Measurements from ENCODE around the gene NRSN1.

NRSN1 gene

DNA sequence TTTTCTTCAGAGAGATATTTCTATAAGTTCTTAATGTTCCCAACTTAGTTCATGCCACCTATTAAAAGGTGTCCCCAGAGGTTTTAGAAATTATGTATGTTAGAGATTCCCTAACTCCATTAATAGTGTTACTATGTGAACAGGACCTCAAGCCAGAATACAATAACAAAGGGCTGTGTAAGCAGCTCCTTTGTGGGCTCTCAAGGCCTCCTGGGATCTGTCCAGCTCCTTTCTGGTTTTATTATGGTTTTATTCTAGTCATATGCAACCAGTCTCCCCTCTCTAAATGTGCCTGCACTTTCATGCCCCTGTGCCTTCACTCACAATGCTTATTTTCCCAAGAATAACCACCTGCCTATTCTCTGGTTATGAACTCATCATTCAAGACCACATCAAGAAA is 22.7 kb downstream of the NRSN1 start (continued):
- no peak for TF ChIP-seq ZNF239 (tag by site-specific recombination; IDR thresholded peaks at IDR 0.05)
- TF ChIP-seq REPIN1 (tag by site-specific recombination; IDR thresholded peaks at IDR 0.05; ENCODE audit: low read depth) = no peak
- TF ChIP-seq ZNF157 (tag by site-specific recombination; IDR thresholded peaks at IDR 0.05) = no peak

DNA sequence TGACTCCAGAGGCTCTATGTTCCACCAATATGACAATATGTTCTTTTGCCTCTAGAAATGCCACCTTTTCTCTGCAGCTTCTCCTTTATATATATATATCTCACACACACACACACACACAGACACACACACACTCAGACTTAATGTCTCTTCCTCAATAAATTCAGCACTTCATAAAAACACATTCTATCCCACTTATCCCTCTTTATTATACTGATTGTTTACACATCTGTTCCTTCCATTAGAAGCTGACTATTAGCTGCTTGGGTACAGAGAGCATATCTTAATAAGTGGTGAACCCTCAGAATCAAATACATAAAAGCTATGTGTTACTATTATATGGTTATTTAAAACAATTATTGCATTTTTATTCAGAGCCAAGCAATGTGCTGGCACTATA is 23.3 kb downstream of the NRSN1 start:
- Histone ChIP-seq H3K9me3 (ENCODE audit: control insufficient read depth, insufficient read depth, low read depth, low read length) (no peaks in the 10 kb centered on the region), H3K36me3 (ENCODE audit: control insufficient read depth in 2 of 2, insufficient read depth in 1 of 2, low read length in 2 of 2) (no peaks in the 10 kb centered on the region), H3K4me3 (ENCODE audit: low read depth, low read length) (no peak overlapping the region), H3K4me1 (ENCODE audit: control insufficient read depth, insufficient read depth, low read length) (no peaks in the 10 kb centered on the region), H3K27ac (ENCODE audit: extremely low read depth, low read depth, low read length) (no peak overlapping the region)
- CTCF ChIA-PET = no interaction called here
- POLR2A ChIA-PET = no interaction called here
- no peak for TF ChIP-seq KLF8 (tag by site-specific recombination; IDR thresholded peaks at IDR 0.05)
- no peak for TF ChIP-seq ZNF274 (IDR thresholded peaks at IDR 0.05; ENCODE audit: low read length)
- TF ChIP-seq ZNF274 (tag by site-specific recombination; IDR thresholded peaks at IDR 0.05; ENCODE audit: borderline replicate concordance) = no peak
- TF ChIP-seq ZNF157 (tag by site-specific recombination; IDR thresholded peaks at IDR 0.05) = no peak
- no peak for TF ChIP-seq ZBTB8A (tag by site-specific recombination; IDR thresholded peaks at IDR 0.05)
- TF ChIP-seq ZNF843 (tag by site-specific recombination; IDR thresholded peaks at IDR 0.05) = no peak
- no peak for TF ChIP-seq ZNF791 (tag by site-specific recombination; IDR thresholded peaks at IDR 0.05)
- no peak for TF ChIP-seq ZNF140 (tag by site-specific recombination; IDR thresholded peaks at IDR 0.05)
- no peak for TF ChIP-seq EGR2 (tag by site-specific recombination; IDR thresholded peaks at IDR 0.05; ENCODE audit: low read depth)

DNA sequence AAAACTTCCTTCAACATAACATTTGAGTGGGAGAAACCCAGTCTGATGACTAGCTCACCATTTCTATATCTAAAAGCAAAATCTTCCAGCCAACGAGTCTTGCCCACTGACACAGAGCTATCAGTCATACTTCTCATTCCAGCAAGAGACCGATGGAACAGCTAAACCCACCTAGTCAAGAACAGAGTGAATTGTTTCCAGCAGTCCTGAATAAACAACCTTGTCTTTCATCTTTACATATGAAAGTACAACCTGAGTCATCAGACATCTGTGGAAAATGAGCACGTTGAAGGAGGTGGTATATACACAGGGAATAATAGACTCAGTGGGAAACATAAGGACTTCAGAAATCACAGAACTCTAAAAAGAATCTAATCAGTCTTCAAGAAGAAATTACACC is 23.8 kb downstream of the NRSN1 start:
- no peak for TF ChIP-seq ZNF416 (tag by site-specific recombination; IDR thresholded peaks at IDR 0.05)
- TF ChIP-seq ZNF837 (tag by site-specific recombination; IDR thresholded peaks at IDR 0.05) = no peak
- TF ChIP-seq, protein P1, sequence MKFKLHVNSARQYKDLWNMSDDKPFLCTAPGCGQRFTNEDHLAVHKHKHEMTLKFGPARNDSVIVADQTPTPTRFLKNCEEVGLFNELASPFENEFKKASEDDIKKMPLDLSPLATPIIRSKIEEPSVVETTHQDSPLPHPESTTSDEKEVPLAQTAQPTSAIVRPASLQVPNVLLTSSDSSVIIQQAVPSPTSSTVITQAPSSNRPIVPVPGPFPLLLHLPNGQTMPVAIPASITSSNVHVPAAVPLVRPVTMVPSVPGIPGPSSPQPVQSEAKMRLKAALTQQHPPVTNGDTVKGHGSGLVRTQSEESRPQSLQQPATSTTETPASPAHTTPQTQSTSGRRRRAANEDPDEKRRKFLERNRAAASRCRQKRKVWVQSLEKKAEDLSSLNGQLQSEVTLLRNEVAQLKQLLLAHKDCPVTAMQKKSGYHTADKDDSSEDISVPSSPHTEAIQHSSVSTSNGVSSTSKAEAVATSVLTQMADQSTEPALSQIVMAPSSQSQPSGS (tag by site-specific recombination; IDR thresholded peaks at IDR 0.05; ENCODE audit: low read depth) = no peak
- TF ChIP-seq, protein P2, sequence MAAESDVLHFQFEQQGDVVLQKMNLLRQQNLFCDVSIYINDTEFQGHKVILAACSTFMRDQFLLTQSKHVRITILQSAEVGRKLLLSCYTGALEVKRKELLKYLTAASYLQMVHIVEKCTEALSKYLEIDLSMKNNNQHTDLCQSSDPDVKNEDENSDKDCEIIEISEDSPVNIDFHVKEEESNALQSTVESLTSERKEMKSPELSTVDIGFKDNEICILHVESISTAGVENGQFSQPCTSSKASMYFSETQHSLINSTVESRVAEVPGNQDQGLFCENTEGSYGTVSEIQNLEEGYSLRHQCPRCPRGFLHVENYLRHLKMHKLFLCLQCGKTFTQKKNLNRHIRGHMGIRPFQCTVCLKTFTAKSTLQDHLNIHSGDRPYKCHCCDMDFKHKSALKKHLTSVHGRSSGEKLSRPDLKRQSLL (tag by site-specific recombination; IDR thresholded peaks at IDR 0.05) = no peak
- CTCF ChIA-PET = no interaction called here

DNA sequence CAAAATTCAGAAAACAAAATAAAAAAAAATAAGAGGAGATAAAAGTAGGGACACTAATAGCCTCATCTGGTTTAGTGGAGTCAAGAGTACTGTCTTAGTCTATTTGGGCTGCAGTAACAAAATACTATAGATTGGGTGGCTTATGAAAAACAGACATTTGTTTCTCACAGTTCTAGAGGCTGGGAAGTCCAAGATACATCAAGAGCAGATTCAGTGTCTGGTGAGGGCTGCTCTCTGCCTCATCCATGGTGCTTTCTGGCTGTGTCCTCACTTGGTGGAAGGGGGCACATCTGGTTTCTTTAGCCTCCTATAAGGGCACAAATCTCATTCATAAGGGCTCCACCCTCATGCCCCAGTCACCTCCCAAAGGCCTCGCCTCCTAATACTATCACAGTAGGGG is 26.0 kb downstream of the NRSN1 start:
- Histone ChIP-seq H3K36me3 (ENCODE audit: control insufficient read depth in 2 of 2, insufficient read depth in 1 of 2, low read length in 2 of 2) (no peaks in the 10 kb centered on the region), H3K9me3 (ENCODE audit: control insufficient read depth, insufficient read depth, low read depth, low read length) (no peaks in the 10 kb centered on the region), H3K4me3 (ENCODE audit: low read depth, low read length) (no peak overlapping the region), H3K27ac (ENCODE audit: extremely low read depth, low read depth, low read length) (no peak overlapping the region), H3K4me1 (ENCODE audit: control insufficient read depth, insufficient read depth, low read length) (no peaks in the 10 kb centered on the region)
- POLR2A ChIA-PET = no interaction called here
- CTCF ChIA-PET = no interaction called here
- TF ChIP-seq YY2 (tag by site-specific recombination; IDR thresholded peaks at IDR 0.05) (no peak), ZNF791 (tag by site-specific recombination; IDR thresholded peaks at IDR 0.05) (no peak), ZNF121 (tag by site-specific recombination; IDR thresholded peaks at IDR 0.05) (no peak), BCL11A (tag by site-specific recombination; IDR thresholded peaks at IDR 0.05; ENCODE audit: low read depth) (no peak), HOXC10 (CRISPR knock-in tag; IDR thresholded peaks at IDR 0.05) (no peak), ZNF223 (tag by site-specific recombination; IDR thresholded peaks at IDR 0.05) (no peak), MEIS1 (CRISPR knock-in tag; IDR thresholded peaks at IDR 0.05; ENCODE audit: borderline replicate concordance) (no peak), IKZF3 (tag by site-specific recombination; IDR thresholded peaks at IDR 0.05) (no peak), ZNF473 (tag by site-specific recombination; IDR thresholded peaks at IDR 0.05) (no peak), TCF7L2 (IDR thresholded peaks at IDR 0.05; ENCODE audit: borderline replicate concordance, low read depth, low read length) (no peak), SALL2 (tag by site-specific recombination; IDR thresholded peaks at IDR 0.05; ENCODE audit: borderline replicate concordance) (no peak)
- TF ChIP-seq, protein P3, sequence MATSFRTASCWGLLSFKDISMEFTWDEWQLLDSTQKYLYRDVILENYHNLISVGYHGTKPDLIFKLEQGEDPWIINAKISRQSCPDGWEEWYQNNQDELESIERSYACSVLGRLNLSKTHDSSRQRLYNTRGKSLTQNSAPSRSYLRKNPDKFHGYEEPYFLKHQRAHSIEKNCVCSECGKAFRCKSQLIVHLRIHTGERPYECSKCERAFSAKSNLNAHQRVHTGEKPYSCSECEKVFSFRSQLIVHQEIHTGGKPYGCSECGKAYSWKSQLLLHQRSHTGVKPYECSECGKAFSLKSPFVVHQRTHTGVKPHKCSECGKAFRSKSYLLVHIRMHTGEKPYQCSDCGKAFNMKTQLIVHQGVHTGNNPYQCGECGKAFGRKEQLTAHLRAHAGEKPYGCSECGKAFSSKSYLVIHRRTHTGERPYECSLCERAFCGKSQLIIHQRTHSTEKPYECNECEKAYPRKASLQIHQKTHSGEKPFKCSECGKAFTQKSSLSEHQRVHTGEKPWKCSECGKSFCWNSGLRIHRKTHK (tag by site-specific recombination; IDR thresholded peaks at IDR 0.05) = no peak
- TF ChIP-seq, protein P4, sequence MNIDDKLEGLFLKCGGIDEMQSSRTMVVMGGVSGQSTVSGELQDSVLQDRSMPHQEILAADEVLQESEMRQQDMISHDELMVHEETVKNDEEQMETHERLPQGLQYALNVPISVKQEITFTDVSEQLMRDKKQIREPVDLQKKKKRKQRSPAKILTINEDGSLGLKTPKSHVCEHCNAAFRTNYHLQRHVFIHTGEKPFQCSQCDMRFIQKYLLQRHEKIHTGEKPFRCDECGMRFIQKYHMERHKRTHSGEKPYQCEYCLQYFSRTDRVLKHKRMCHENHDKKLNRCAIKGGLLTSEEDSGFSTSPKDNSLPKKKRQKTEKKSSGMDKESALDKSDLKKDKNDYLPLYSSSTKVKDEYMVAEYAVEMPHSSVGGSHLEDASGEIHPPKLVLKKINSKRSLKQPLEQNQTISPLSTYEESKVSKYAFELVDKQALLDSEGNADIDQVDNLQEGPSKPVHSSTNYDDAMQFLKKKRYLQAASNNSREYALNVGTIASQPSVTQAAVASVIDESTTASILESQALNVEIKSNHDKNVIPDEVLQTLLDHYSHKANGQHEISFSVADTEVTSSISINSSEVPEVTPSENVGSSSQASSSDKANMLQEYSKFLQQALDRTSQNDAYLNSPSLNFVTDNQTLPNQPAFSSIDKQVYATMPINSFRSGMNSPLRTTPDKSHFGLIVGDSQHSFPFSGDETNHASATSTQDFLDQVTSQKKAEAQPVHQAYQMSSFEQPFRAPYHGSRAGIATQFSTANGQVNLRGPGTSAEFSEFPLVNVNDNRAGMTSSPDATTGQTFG (tag by site-specific recombination; IDR thresholded peaks at IDR 0.05; ENCODE audit: borderline replicate concordance) = no peak

More for the DNA sequence above, 23.8 kb downstream of the NRSN1 start:
- POLR2A ChIA-PET = no interaction called here
- Histone ChIP-seq H3K9me3 (ENCODE audit: control insufficient read depth, insufficient read depth, low read depth, low read length) (no peaks in the 10 kb centered on the region), H3K4me1 (ENCODE audit: control insufficient read depth, insufficient read depth, low read length) (no peaks in the 10 kb centered on the region), H3K36me3 (ENCODE audit: control insufficient read depth in 2 of 2, insufficient read depth in 1 of 2, low read length in 2 of 2) (no peaks in the 10 kb centered on the region), H3K27ac (ENCODE audit: extremely low read depth, low read depth, low read length) (no peak overlapping the region), H3K4me3 (ENCODE audit: low read depth, low read length) (no peak overlapping the region)

Measured in HEK293 (cell line).